BLaER1 treated with 17β-estradiol and CSF1 and Interleukin-3, amounts not matched to agents 10 nM and 100 nM (cell line): Measurements from ENCODE around the gene TMEM187.

Source experiments
- H3K27ac ChIP-seq, 11 experiments: shearing (Covaris generic); formaldehyde crosslinking; 2 replicates each; pipeline ENCODE4 v1.8.1; 2022
- H3K27me3 ChIP-seq, 11 experiments: shearing (Covaris generic); formaldehyde crosslinking; 2 replicates each; pipeline ENCODE4 v1.8.1; 2022
- H3K36me3 ChIP-seq, 11 experiments: shearing (Covaris generic); formaldehyde crosslinking; 2 replicates each; pipeline ENCODE4 v1.8.1; 2022
- H3K4me1 ChIP-seq, 10 experiments: shearing (Covaris generic); formaldehyde crosslinking; 2 replicates each; pipeline ENCODE4 v1.8.1; 2022
- H3K4me2 ChIP-seq, 11 experiments: shearing (Covaris generic); formaldehyde crosslinking; 2 replicates each; pipeline ENCODE4 v1.8.1; 2022
- H3K4me3 ChIP-seq, 10 experiments: shearing (Covaris generic); formaldehyde crosslinking; 2 replicates each; pipeline ENCODE4 v1.8.1; 2022
- H3K9ac ChIP-seq, 11 experiments: shearing (Covaris generic); formaldehyde crosslinking; 2 replicates each; pipeline ENCODE4 v1.8.1; 2022
- H3K9me3 ChIP-seq, 11 experiments: shearing (Covaris generic); formaldehyde crosslinking; replicated peaks in 1 of 11; 2 replicates each; pipeline ENCODE4 v1.8.1; 2022
- H4K20me1 ChIP-seq, 11 experiments: shearing (Covaris generic); formaldehyde crosslinking; 2 replicates each; pipeline ENCODE4 v1.8.1; 2022
- Cebpa-rat ChIP-seq, 11 experiments: shearing (Covaris generic); IDR thresholded peaks; 2 replicates each; pipeline ENCODE4 v1.8.1; 2022

TMEM187 gene

DNA sequence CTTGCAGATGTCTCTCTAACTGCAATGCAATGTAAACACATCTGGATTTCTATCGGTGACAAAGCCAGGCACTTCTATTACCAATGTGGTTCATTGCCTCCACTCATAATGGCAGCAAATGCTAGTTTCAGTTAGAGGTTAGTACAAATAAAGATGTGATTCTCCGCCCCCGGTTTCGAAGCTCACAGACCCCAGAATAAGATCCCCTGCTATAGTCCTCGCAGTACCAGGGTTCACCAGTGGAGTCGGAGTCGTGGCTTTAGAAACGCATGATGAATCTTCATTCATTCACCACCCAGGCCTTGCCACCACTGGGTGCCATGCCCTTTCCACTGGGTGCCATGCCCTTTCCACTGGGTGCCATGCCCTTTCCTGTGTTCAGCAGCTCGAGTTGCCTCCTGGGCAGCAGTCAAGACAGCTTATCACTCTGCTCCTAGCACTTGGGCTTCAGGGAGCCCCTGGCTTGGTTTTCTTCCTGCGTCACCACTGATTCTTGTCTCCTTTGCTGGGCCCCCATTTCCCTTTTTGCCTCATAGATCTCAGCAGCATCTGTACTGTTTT, 34.2 kb upstream of the TMEM187 start:
- no peak overlapping the region for H3K4me3 ChIP-seq
- H3K9ac ChIP-seq = no peak overlapping the region
- TF ChIP-seq Cebpa-rat (IDR thresholded peaks at IDR 0.05) = no peak
- peaks cover 14 to 89% (median 66%) of the 10 kb centered on the region in 11 experiments; a peak in 21 of 22 replicates for H4K20me1 ChIP-seq
- H3K36me3 ChIP-seq = peaks cover 0 to 33% (median 1%) of the 10 kb centered on the region in 11 experiments; a peak in 7 of 22 replicates
- peaks cover 39 to 57% (median 48%) of the 10 kb centered on the region in 10 experiments for H3K4me1 ChIP-seq
- H3K9me3 ChIP-seq = 0 out of 22 replicates have a peak, but pooled peaks cover 0 to 4% (median 0%) of the 10 kb centered on the region in 11 experiments
- no peak overlapping the region for H3K27ac ChIP-seq
- H3K27me3 ChIP-seq = peaks cover 86 to 95% (median 92%) of the 10 kb centered on the region in 11 experiments
- H3K4me2 ChIP-seq = no peak overlapping the region

DNA sequence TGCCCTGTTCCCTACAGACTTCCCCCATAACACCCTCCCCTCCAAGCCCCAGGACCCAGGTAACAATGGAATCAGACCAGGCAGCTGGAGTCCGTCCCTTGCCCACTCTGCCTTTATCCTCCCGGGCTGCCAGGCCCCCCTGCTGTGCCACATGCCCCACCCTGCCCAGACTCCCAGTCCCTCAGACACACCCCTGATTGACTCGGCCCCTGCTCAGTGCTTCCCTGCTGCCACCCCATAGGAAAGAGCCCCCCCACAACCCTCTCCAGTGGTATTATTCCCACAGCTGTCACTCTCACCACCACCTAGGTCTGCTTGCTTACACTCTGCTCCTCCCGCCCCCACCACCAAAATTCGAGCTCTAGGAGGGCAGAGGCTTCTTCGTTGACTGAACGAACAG, 33.0 kb upstream of the TMEM187 start:
- Histone ChIP-seq H3K4me1 (peaks cover 33 to 62% (median 55%) of the 10 kb centered on the region in 10 experiments), H3K4me2 (peak overlapping the region; percentile 64 to 93 (median 84)), H3K27me3 (peaks cover 86 to 95% (median 92%) of the 10 kb centered on the region in 11 experiments), H3K36me3 (peaks cover 0 to 37% (median 0%) of the 10 kb centered on the region in 11 experiments; a peak in 3 of 22 replicates), H3K27ac (peak overlapping the region in 7 of 11 experiments; percentile 1 to 84 (median 27); a peak in 10 of 22 replicates), H3K9ac (peak overlapping the region; percentile 16 to 75 (median 50); a peak in 19 of 22 replicates), H3K4me3 (peak overlapping the region in 9 of 10 experiments; percentile 18 to 70 (median 42); a peak in 14 of 20 replicates), H4K20me1 (peaks cover 10 to 87% (median 66%) of the 10 kb centered on the region in 11 experiments; a peak in 20 of 22 replicates), H3K9me3 (0 out of 22 replicates have a peak, but pooled peaks cover 0 to 2% (median 0%) of the 10 kb centered on the region in 11 experiments)
- no peak for TF ChIP-seq Cebpa-rat (IDR thresholded peaks at IDR 0.05)

DNA sequence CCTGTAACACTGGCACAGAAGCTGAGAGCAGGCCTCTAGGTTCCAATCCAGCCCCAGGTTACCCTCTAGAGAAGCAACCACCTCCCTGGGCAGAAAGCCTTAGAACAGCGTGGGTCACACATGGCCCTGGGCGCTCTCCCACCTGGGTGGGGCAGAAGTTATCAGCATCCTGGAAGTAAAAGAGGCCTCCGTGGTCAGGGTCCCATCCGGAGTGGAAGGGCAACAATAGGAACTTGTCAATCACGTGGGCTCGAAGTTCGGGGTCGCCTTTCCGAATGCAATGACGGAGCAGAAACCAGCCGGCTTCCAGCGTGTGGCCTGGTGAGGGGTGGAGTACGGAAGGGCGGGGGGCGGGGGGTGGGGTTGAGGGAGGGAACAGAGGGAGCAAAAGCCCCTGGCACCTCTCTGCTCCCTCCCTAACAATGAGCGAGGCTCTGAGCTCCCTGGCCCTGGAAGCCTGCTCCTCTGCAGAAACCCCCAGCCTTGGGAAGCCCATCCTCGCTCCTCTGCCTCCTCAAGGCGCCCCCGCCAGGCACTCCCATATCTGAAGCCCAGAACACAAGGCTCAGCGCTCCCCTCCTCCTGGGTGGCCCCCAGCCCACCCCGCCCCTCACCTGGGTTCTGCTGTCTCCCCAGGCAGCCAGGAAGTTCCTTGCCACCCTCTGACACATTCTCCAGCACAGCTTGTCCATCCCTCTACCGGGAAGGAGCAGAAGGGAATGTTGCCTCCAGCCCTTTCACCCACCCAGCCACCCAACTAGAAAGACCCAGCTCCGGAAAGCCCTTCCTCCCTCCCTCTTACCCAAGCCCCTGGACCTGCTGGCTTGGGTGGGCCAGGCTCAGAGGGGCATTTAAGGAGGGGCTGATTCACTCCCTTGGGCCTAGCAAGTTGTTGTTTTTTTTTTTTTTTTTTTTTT, 31.0 kb upstream of the TMEM187 start:
- Histone ChIP-seq H3K9me3 (no peaks in the 10 kb centered on the region), H3K36me3 (peaks cover 0 to 37% (median 0%) of the 10 kb centered on the region in 11 experiments; a peak in 3 of 22 replicates), H3K4me1 (peaks cover 53 to 71% (median 69%) of the 10 kb centered on the region in 10 experiments), H3K27me3 (peaks cover 84 to 99% (median 97%) of the 10 kb centered on the region in 11 experiments), H3K4me3 (peak overlapping the region in 9 of 10 experiments; percentile 41 to 70 (median 48); a peak in 17 of 20 replicates), H4K20me1 (peaks cover 19 to 84% (median 62%) of the 10 kb centered on the region in 11 experiments; a peak in 20 of 22 replicates), H3K4me2 (peak overlapping the region; percentile 72 to 93 (median 85)), H3K9ac (peak overlapping the region; percentile 72 to 82 (median 77); a peak in 21 of 22 replicates), H3K27ac (peak overlapping the region in 9 of 11 experiments; percentile 25 to 85 (median 80); a peak in 16 of 22 replicates)
- TF ChIP-seq Cebpa-rat (IDR thresholded peaks at IDR 0.05) = no peak

DNA sequence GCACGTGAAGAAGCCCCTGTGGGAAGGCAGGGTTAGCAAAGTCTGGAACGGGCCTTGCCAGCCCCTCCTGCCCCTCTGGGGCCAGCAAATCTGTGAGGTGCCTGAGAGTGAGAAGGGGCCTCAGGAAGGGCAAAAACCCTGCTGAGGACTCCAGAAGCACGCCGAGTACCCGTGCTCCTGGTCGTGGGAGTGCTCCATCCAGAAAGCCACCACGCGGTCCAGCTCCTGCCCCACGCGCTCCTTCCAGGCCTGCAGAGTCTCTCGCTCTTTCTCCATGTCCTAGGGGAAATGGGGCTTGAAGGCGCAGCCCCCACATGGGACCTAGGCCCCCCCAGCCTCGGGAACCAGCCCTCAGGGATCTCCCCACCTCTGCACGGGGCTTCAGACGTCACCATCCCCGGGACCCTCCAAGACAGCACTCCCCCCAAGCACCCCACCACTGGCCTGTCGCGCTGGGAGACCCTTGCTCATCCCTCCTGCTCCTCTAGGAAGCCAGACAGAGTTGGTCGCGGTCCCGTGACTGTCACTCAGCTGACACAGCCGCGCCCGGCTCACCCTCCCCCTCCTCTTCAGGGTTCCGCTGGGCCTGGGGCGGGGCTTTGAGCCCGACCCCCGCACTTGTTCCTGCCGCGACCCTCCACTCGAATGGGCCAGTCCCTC, 28.3 kb upstream of the TMEM187 start, which contains the start of gene RENBP:
Gene RENBP, minus strand, starts transcription at position 504 of the 660 bp plus-strand sequence. Its CDS starts 33 bp downstream, at position 471.
- Histone ChIP-seq H3K4me2 (peak within 1 kb of the TSS; percentile 72 to 93 (median 85)), H4K20me1 (peaks cover 30 to 86% (median 71%) of the 10 kb centered on the region in 11 experiments)
- no peak for TF ChIP-seq Cebpa-rat (IDR thresholded peaks at IDR 0.05)

DNA sequence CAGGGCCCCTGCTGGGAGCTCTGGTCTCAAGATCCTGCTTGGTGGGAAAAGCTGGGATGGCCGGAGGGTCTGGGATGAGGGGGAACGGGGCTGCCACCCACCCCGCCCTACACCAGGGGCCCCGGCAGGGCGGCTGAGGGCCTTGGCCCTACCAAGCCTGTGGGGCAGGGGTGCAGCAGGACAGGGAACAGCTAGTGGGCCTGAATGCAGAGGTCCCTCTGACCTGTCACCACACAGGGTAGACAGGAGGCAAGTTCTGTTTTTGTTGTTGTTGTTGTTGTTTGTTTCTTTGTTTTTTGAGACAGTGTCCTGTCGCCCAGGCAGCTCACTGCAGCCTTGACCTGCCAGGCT, 27.8 kb upstream of the TMEM187 start:
- no peak for TF ChIP-seq Cebpa-rat (IDR thresholded peaks at IDR 0.05)
- H3K36me3 ChIP-seq = peaks cover 5 to 33% (median 14%) of the 10 kb centered on the region in 11 experiments; a peak in 20 of 22 replicates
- H3K4me3 ChIP-seq = peak overlapping the region; percentile 51 to 70 (median 58); a peak in 17 of 20 replicates
- peak overlapping the region in 9 of 11 experiments; percentile 72 to 82 (median 77); a peak in 16 of 22 replicates for H3K9ac ChIP-seq
- H3K27ac ChIP-seq = peak overlapping the region in 10 of 11 experiments; percentile 60 to 84 (median 80); a peak in 15 of 22 replicates
- peak overlapping the region; percentile 72 to 93 (median 85) for H3K4me2 ChIP-seq
- H4K20me1 ChIP-seq = peaks cover 29 to 86% (median 71%) of the 10 kb centered on the region in 11 experiments
- no peaks in the 10 kb centered on the region for H3K9me3 ChIP-seq
- H3K4me1 ChIP-seq = peaks cover 74 to 94% (median 89%) of the 10 kb centered on the region in 10 experiments
- H3K27me3 ChIP-seq = peaks cover 58 to 90% (median 74%) of the 10 kb centered on the region in 11 experiments

More for the DNA sequence above, 28.3 kb upstream of the TMEM187 start, which contains the start of gene RENBP:
- Histone ChIP-seq H3K4me1 (peaks cover 74 to 94% (median 89%) of the 10 kb centered on the region in 10 experiments), H3K9me3 (no peaks in the 10 kb centered on the region), H3K9ac (peak within 1 kb of the TSS; percentile 72 to 82 (median 77)), H3K27me3 (peaks cover 63 to 92% (median 79%) of the 10 kb centered on the region in 11 experiments), H3K4me3 (peak within 1 kb of the TSS; percentile 51 to 70 (median 58)), H3K27ac (peak within 1 kb of the TSS; percentile 60 to 84 (median 80)), H3K36me3 (peaks cover under 1 to 33% (median 9%) of the 10 kb centered on the region in 11 experiments; a peak in 15 of 22 replicates)

DNA sequence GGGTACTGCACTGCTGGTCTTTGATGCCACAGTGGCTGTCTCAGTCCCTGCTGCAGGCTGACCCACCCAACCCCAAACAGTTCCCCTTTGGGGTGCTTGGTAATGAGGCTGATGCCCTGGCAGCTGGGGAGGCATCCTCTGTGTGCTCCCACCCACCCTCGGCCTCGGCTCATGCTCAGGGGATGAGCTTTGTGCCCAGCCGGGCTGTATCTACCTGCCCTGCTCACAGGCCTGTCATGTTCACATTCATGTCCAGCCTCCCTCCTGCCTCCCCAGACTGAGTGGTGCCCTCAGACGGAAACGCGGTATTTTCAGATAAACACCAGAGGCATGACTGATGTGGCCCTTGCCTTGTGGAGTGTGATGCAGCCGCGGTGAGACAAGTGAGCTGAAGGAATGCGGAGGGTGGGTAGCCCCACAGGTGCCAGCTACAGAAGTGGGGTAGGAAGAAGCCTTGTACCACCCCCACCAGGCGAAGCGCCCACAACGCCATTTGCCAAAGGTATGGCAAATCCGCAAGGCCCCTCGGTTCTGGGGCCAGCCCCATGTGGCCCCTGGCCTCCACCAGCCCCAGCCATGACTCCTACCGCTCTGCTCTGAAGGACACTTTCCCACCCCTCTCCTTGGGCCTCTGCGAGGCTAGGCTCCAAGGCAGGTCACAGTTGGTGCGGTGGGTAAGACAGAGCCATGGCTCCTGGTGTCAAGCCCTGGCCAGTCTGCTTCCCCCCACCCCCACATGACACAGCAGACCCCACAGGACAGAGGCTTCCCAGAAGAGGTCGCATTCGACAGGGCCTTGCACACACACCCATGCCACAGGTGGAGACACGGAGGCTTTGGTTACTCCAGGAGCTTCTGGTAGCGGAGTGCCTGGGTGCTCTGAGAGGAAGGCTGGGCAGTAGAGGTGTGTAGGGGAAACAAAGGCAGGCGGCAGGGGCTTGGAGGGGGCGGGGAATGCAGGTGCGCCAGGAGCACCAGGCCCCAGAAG, 26.3 kb upstream of the TMEM187 start:
- Histone ChIP-seq H3K36me3 (peaks cover 20 to 33% (median 28%) of the 10 kb centered on the region in 11 experiments; a peak in 21 of 22 replicates), H3K27ac (peak overlapping the region in 9 of 11 experiments; percentile 2 to 69 (median 58); a peak in 15 of 22 replicates), H3K9me3 (no peaks in the 10 kb centered on the region), H3K4me1 (peaks cover 74 to 94% (median 89%) of the 10 kb centered on the region in 10 experiments), H3K27me3 (peaks cover 43 to 86% (median 59%) of the 10 kb centered on the region in 11 experiments), H4K20me1 (peaks cover 15 to 90% (median 77%) of the 10 kb centered on the region in 11 experiments; a peak in 21 of 22 replicates), H3K4me3 (no peak overlapping the region), H3K4me2 (peak overlapping the region; percentile 48 to 93 (median 53)), H3K9ac (peak overlapping the region in 8 of 11 experiments; percentile 27 to 58 (median 39); a peak in 13 of 22 replicates)
- TF ChIP-seq Cebpa-rat (IDR thresholded peaks at IDR 0.05) = no peak
